Psoas muscle (tissue), 8 donors: Measurements from ENCODE around the gene WDR83. TPM values are rescaled to one million over a fixed set of nuclear protein-coding genes. Genes with fewer than 3 reads are reported as not detected.

ENCODE experiments used
- ATAC-seq, 4 donors: fragments of 200-7000 bp; cut with Tn5 transposase; one replicate each; pipeline ENCODE4 v1.9.1; 2020; ENCODE audit warnings: moderate library complexity in 3 of 4, mild to moderate bottlenecking in 2 of 4
- DNase-seq, 2 donors: peaks; one replicate each; pipeline ENCODE4 v3.0.0-alpha.2; 2020
- H3K27ac ChIP-seq: fragments of 200-600 bp; one replicate; pipeline ENCODE4 v1.8.0; 2022
- H3K27me3 ChIP-seq, 3 donors: fragments of 200-600 bp in 1 of 3; one replicate each; pipeline versions ENCODE4 v1.6.1 to v1.8.0; 2013 to 2022; ENCODE audit warnings: low read length in 2 of 3, mild to moderate bottlenecking in 2 of 3, moderate library complexity in 1 of 3; ENCODE audit not compliant: insufficient read depth in 3 of 3
- H3K36me3 ChIP-seq, 2 donors: fragments of 200-600 bp in 1 of 2; one replicate each; pipeline versions ENCODE4 v1.6.1 to v1.8.0; 2013 to 2022; ENCODE audit warnings: low read depth in 1 of 2, mild to moderate bottlenecking in 1 of 2, moderate library complexity in 1 of 2; ENCODE audit not compliant: insufficient read depth in 1 of 2
- H3K4me1 ChIP-seq: fragments of 200-600 bp; one replicate; pipeline ENCODE4 v1.8.0; 2022
- H3K4me3 ChIP-seq: fragments of 200-600 bp; one replicate; pipeline ENCODE4 v1.8.0; 2022; ENCODE audit warnings: mild to moderate bottlenecking
- H3K9me3 ChIP-seq: fragments of 200-600 bp; one replicate; pipeline ENCODE4 v1.8.0; 2022
- WGBS, 3 donors: extraction: QIAGEN DNeasy Blood & Tissue Kit; methylation state at CpG; one replicate each; pipeline versions ENCODE4 v1.1.6 to v1.1.7; 2013; 5-methylcytosine and 5-hydroxymethylcytosine counted together
- intact Hi-C, 2 donors: fragments of 100-400 bp; cut with DNase I; formaldehyde crosslinking; loops; one replicate each; pipeline versions ENCODE4 v1.11.0 to v1.14.2; 2022
- polyA plus RNA-seq, 3 donors: library from polyadenylated mRNA; stranded (reverse); fragments of 200-250 nt; gene quantifications; one replicate each; pipeline ENCODE4 v1.2.3, GENCODE V29; 2013
- total RNA-seq, 4 donors: library from RNA; stranded (reverse); fragmentation: NEBNext Ultra II Directional in 2 of 4; extraction: Animal tissue kit (Norgen Biotek cat#: 25700) in 2 of 4; gene quantifications; one replicate each; pipeline versions ENCODE4 v1.2.1 to v1.2.4, GENCODE V29; 2021 to 2023
- TF ChIP-seq, protein P1 (sequence below): fragments of 200-600 bp; IDR thresholded peaks from one replicate; pipeline ENCODE4 v1.8.0; 2022; ENCODE audit warnings: antibody characterized with exemption
- donor health status: healthy with polysubstance abuse.
- donor health status: DM: no; HTN: no; CAD: no; lungs with moderate emphysema.
- donor health status: Bipolar disorder and iron deficiency.
- donor health status: healthy.
- donor health status: DM: yes; HTN: yes; CAD: no.
- donor health status: DM: no; HTN: no; CAD: no.
- donor health status: DM: no; HTN: no; CAD: no.
- donor health status: DM: yes; HTN: yes; CAD: no.

Gene WDR83
- total and polyA plus RNA-seq, 7 donors, result 1.8 to 9.1 (median 4.5) TPM

DNA sequence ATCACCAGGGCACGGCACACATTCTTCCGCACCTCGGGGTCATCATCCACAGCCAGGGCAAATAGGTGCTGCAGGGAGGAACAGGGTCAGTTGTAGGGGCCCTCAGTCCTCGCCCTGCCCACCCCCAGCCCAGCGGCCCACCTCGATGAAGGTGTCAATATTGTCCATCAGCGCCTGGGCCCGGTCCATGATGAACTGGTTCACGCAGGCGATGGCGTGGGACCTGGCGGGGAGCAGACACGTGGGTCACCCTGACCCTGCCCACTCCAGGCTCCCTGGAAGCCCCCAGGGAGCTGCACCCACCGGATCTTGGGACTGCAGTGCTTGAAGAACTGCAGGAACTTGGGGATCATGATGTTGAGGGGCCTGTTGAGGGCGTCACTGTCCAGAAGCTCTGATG lies 48.5 kb downstream of the WDR83 start:
- TF ChIP-seq, protein P1, sequence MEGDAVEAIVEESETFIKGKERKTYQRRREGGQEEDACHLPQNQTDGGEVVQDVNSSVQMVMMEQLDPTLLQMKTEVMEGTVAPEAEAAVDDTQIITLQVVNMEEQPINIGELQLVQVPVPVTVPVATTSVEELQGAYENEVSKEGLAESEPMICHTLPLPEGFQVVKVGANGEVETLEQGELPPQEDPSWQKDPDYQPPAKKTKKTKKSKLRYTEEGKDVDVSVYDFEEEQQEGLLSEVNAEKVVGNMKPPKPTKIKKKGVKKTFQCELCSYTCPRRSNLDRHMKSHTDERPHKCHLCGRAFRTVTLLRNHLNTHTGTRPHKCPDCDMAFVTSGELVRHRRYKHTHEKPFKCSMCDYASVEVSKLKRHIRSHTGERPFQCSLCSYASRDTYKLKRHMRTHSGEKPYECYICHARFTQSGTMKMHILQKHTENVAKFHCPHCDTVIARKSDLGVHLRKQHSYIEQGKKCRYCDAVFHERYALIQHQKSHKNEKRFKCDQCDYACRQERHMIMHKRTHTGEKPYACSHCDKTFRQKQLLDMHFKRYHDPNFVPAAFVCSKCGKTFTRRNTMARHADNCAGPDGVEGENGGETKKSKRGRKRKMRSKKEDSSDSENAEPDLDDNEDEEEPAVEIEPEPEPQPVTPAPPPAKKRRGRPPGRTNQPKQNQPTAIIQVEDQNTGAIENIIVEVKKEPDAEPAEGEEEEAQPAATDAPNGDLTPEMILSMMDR, result no peak
- Histone ChIP-seq H3K27me3 (no peaks in the 10 kb centered on the region), H3K36me3 (peaks cover 8 to 92% of the 10 kb centered on the region in 2 donors), H3K4me1 (peaks cover 17% of the 10 kb centered on the region), H3K4me3 (no peak overlapping the region), H3K27ac (no peak overlapping the region), H3K9me3 (no peaks in the 10 kb centered on the region)
- DNase-seq, result no peak
- intact Hi-C loops, result no loop called here
- WGBS, 3 donors, result 89 to 92% (median 91%) methylated on average over 15 of the region's 15 CpGs
- no peak for ATAC-seq

DNA sequence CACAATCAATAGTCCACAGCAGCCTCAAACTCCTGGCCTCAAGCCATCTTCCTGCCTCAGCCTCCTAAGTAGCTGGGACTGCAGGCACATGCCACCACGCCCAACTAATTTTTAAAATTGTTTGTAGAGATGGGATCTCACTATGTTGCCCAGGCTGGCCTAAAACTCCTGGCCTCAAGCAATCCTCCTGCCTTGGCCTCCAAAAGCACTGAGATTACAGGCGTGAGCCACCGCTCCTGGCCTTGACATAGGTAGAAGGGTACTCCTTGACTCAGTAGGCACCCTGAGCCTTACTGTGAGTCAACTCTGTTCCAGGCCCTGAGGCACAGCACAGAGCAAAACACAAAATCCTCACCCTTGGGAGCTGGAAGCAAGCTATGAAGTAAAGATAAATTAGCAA lies 49.3 kb downstream of the WDR83 start:
- ATAC-seq (no peak), DNase-seq (no peak)
- Histone ChIP-seq H3K27ac (no peak overlapping the region), H3K9me3 (no peaks in the 10 kb centered on the region), H3K36me3 (peaks cover 4 to 84% of the 10 kb centered on the region in 2 donors), H3K4me1 (peaks cover 26% of the 10 kb centered on the region), H3K27me3 (no peaks in the 10 kb centered on the region), H3K4me3 (no peak overlapping the region)
- TF ChIP-seq, protein P1, result no peak
- 96 to 98% (median 97%) methylated on average over 3 of the region's 3 CpGs for WGBS, 3 donors
- intact Hi-C loops, result no loop called here

DNA sequence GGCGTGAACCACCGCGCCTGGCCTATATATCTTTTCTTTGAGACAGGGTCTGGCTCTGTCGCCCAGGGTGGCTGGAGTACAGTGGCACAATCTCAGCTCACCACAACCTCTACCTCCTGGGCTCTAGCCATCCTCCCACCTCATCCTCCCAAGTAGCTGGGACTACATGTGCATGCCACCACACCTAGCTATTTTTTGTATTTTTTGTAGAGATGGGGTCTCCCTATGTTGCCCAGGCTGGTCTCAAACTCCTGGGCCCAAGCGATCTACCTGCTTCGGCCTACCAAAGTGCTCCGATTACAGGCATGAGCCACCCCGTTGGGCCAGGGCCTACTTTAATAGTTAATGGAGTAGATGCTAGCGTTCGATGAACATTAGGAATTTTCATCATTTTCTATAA lies 53.7 kb downstream of the WDR83 start:
- Histone ChIP-seq H3K27me3 (no peaks in the 10 kb centered on the region), H3K27ac (peak overlapping the region; percentile 92), H3K4me1 (peaks cover 27% of the 10 kb centered on the region), H3K36me3 (peaks cover 0 to 44% of the 10 kb centered on the region in 2 donors), H3K9me3 (no peaks in the 10 kb centered on the region), H3K4me3 (peak overlapping the region; percentile 87)
- DNase-seq, result no peak
- TF ChIP-seq, protein P1, result no peak
- ATAC-seq, result no peak
- intact Hi-C loops, result loop anchor here in 1 of 2 donors (5.0 kb wide), 3 partner anchors 38 to 127 kb away; partner anchors contain the start of gene DHPS
- WGBS, 3 donors, result 71 to 85% (median 74%) methylated on average over 10 of the region's 10 CpGs

DNA sequence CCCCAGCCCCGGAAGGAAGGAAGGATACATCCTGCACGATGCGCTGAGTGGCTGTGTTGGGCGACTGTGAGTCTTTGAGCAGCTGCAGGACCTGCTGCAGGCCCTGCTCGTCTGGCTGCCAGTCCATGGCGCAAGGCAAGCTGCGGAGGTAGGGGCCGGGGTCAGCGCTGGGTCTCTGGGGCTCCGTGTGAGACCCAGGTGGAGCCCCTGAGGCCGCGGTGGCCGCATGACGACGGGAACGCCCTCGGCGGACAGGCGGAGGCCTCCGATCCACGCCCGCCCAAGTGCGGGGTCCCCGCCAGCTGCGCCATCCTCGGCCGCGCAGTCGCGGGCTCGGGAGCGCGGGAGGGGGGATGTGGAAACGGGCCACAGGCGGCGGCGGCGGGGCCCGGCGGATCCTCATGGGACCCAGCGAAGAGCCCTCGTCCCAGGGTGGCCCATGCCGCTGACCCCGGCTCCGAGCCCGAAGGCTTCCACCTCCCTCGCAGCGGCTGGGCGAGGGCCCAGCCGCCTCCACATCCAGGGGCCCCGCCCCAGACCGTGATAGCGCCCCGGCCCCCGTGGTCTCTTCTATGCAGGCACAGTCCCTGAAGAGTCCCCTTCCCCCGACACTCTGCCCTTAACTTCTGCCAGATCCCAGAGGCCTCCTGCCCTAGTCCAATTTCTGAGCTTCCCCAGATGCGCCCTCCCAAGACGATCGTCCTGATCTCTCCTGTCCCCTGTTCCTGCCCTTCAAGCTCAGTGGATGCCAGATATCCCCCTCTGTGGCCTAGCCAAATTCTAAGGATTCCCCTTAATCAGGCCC lies 54.4 kb downstream of the WDR83 start:
- no peaks in the 10 kb centered on the region for H3K27me3 ChIP-seq
- intact Hi-C loops, result loop anchor here in 1 of 2 donors (5.0 kb wide), 3 partner anchors 39 to 126 kb away; partner anchors contain the start of gene DHPS
- H3K4me1 ChIP-seq, result peaks cover 27% of the 10 kb centered on the region
- peaks cover 0 to 36% of the 10 kb centered on the region in 2 donors for H3K36me3 ChIP-seq
- H3K4me3 ChIP-seq, result peak overlapping the region; percentile 87
- 1 to 2% (median 2%) methylated on average over 17 to 59 of the region's 59 CpGs for WGBS, 3 donors
- no peaks in the 10 kb centered on the region for H3K9me3 ChIP-seq
- ATAC-seq, result peak; percentile 7 to 10 (median 9)
- peak overlapping the region; percentile 92 for H3K27ac ChIP-seq
- peak; percentile 33 to 60 for DNase-seq
- TF ChIP-seq, protein P1, result no peak
